ENCODE results near the gene PNCK.

GRCh38 chrX:153667281-153667955, 6.2 kb downstream of the PNCK start:
- TF ChIP-seq POLR2A (IDR thresholded peaks at IDR 0.05; ENCODE audit: low read length) (no peak), GATA1 (IDR thresholded peaks at IDR 0.05; ENCODE audit: low read depth, low read length) (no peak)

All from erythroblast (primary cell).